Measurements from ENCODE around the gene DOCK4. TPM values are rescaled to one million over a fixed set of nuclear protein-coding genes. Genes with fewer than 3 reads are reported as not detected.

The DOCK4 gene
- total RNA-seq, 4 donors from 2014 or later, result 9.9 to 30.9 (median 13.7) TPM

- intact Hi-C loops (cut with DNase I), result no loop called here
- DNase-seq, result no peak
- Histone ChIP-seq H3K36me3 (no peaks in the 10 kb centered on the region), H3K9me3 (no peaks in the 10 kb centered on the region), H3K4me3 (no peak overlapping the region), H3K4me1 (peaks cover 0 to 27% (median 6%) of the 10 kb centered on the region in 3 donors), H3K27me3 (no peaks in the 10 kb centered on the region), H3K27ac (no peak overlapping the region)
- TF ChIP-seq POLR2A (IDR thresholded peaks at IDR 0.05) (no peak), CTCF (IDR thresholded peaks at IDR 0.05) (no peak)
- WGBS, 2 donors, result 71 to 100% methylated on average over 2 of the region's 2 CpGs
These were observed 58.3 kb downstream of the DOCK4 start for GRCh38 chr7:112147793-112148361.

GRCh38 chr7:112145206-112145605 is 61.0 kb downstream of the DOCK4 start:
- peaks cover 0 to 33% (median 6%) of the 10 kb centered on the region in 3 donors for H3K4me1 ChIP-seq
- 83 to 86% methylated on average over 5 of the region's 5 CpGs for WGBS, 2 donors
- H3K27ac ChIP-seq, result no peak overlapping the region
- DNase-seq, result no peak
- TF ChIP-seq POLR2A (IDR thresholded peaks at IDR 0.05) (no peak), CTCF (IDR thresholded peaks at IDR 0.05) (no peak)
- intact Hi-C loops (cut with DNase I), result no loop called here
- H3K4me3 ChIP-seq, result no peak overlapping the region
- no peaks in the 10 kb centered on the region for H3K36me3 ChIP-seq
- no peaks in the 10 kb centered on the region for H3K9me3 ChIP-seq
- H3K27me3 ChIP-seq, result no peaks in the 10 kb centered on the region

DNA sequence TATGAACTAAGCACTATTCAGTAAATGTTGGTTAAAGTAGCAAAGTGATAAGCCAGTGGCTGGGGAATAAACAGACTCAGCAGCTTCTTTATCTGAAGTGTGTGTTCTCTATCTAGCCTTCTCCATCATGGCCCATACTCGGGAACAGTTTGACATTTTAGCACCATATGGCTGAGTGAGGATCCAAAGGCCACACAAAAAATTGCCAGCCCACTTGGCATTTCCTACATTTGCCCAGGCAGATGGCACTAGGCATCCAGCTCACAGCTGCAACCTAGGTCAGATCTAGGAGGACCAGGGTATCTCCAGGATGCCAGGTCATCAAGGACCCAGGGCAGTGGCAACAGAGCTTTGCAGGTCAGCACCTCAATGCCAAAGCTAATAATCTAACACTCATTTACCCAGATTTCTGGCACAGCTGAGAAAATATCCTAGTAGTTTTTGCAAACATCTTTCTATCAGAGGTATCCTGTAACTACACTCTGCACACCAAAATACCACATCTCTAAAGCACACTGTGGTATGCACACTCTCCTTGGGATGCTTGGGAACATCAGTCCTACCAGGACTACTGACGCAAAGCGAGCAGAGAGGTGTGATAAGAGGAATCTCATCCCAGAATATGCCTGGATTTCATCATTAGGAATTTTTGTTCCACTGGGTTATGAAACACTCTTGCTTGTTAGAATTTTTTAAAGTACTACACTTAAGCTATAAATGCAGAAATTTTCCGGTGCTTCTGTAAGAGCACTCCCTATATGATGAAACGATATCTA is 61.7 kb downstream of the DOCK4 start:
- WGBS, 2 donors, result 85 to 89% methylated on average over 5 of the region's 5 CpGs
- no peaks in the 10 kb centered on the region for H3K9me3 ChIP-seq
- DNase-seq, result no peak
- no peaks in the 10 kb centered on the region for H3K27me3 ChIP-seq
- peaks cover 0 to 36% (median 6%) of the 10 kb centered on the region in 3 donors for H3K4me1 ChIP-seq
- H3K4me3 ChIP-seq, result no peak overlapping the region
- no peaks in the 10 kb centered on the region for H3K36me3 ChIP-seq
- H3K27ac ChIP-seq, result no peak overlapping the region
- intact Hi-C loops (cut with DNase I), result no loop called here
- TF ChIP-seq POLR2A (IDR thresholded peaks at IDR 0.05) (no peak), CTCF (IDR thresholded peaks at IDR 0.05) (no peak)

- intact Hi-C loops (cut with DNase I), result no loop called here
- no peak for DNase-seq
- H3K36me3 ChIP-seq, result no peaks in the 10 kb centered on the region
- H3K9me3 ChIP-seq, result no peaks in the 10 kb centered on the region
- H3K4me1 ChIP-seq, result peaks cover 0 to 30% (median 3%) of the 10 kb centered on the region in 3 donors
- H3K27ac ChIP-seq, result no peak overlapping the region
- no peak overlapping the region for H3K4me3 ChIP-seq
- 54 to 70% methylated on average over 4 of the region's 4 CpGs for WGBS, 2 donors
- no peaks in the 10 kb centered on the region for H3K27me3 ChIP-seq
- TF ChIP-seq POLR2A (IDR thresholded peaks at IDR 0.05) (no peak), CTCF (IDR thresholded peaks at IDR 0.05) (no peak)
These were observed 62.6 kb downstream of the DOCK4 start for GRCh38 chr7:112143582-112143981.

GRCh38 chr7:112143136-112143535 is 63.1 kb downstream of the DOCK4 start:
- no peaks in the 10 kb centered on the region for H3K36me3 ChIP-seq
- WGBS, 2 donors, result 71 to 83% methylated on average over 3 of the region's 3 CpGs
- intact Hi-C loops (cut with DNase I), result no loop called here
- no peak overlapping the region for H3K4me3 ChIP-seq
- peaks cover 0 to 28% (median 3%) of the 10 kb centered on the region in 3 donors for H3K4me1 ChIP-seq
- no peak for DNase-seq
- no peak overlapping the region for H3K27ac ChIP-seq
- no peaks in the 10 kb centered on the region for H3K9me3 ChIP-seq
- H3K27me3 ChIP-seq, result no peaks in the 10 kb centered on the region
- TF ChIP-seq POLR2A (IDR thresholded peaks at IDR 0.05), result no peak
- no peak for TF ChIP-seq CTCF (IDR thresholded peaks at IDR 0.05)

Data from esophagus squamous epithelium (tissue), 5 donors.